ENCODE measurements around the gene EIF3B.

GRCh38 chr7:2325162-2325561 is 29.5 kb upstream of the EIF3B start:
- no peak for TF ChIP-seq POLR2A (IDR thresholded peaks at IDR 0.05; ENCODE audit: low read depth, low read length)
- no peak for TF ChIP-seq POLR2AphosphoS5 (IDR thresholded peaks at IDR 0.05; ENCODE audit: low read depth, low read length)
- no peak for TF ChIP-seq SPI1 (IDR thresholded peaks at IDR 0.05; ENCODE audit: low read depth, low read length)
- no peak for TF ChIP-seq POU2F2 (IDR thresholded peaks at IDR 0.05; ENCODE audit: low read depth, low read length)
- TF ChIP-seq TAF1 (IDR thresholded peaks at IDR 0.05; ENCODE audit: low read depth, low read length), result no peak
